Measurements from ENCODE around the gene MED26. TPM values are rescaled to one million over a fixed set of nuclear protein-coding genes. Genes with fewer than 3 reads are reported as not detected.

Gene MED26
- total RNA-seq, 1 experiment from 2014 or later: 15.6 TPM

DNA sequence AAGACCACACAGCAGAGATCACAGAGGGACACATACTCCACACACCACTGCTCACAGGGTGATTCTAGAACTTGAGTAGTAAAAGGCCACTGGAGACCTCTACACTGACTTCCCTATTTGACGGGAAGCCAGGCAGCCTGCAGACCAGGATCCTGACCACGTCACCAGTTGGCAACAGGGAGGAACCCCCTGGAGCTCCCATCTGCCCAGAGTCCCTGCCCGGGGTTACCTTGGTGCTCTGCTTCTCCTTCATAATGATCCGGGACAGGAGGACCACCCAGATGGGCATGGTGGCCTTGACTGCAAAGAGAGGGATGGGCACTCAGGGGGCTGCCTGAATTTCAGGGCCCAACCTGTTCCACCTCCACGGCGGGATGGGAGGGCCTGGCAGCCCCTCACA is 56.7 kb downstream of the MED26 start:
- TF ChIP-seq EZH2 (IDR thresholded peaks at IDR 0.05; ENCODE audit: borderline replicate concordance, low read depth, low read length, poor library complexity, severe bottlenecking): no peak
- TF ChIP-seq, protein P1, sequence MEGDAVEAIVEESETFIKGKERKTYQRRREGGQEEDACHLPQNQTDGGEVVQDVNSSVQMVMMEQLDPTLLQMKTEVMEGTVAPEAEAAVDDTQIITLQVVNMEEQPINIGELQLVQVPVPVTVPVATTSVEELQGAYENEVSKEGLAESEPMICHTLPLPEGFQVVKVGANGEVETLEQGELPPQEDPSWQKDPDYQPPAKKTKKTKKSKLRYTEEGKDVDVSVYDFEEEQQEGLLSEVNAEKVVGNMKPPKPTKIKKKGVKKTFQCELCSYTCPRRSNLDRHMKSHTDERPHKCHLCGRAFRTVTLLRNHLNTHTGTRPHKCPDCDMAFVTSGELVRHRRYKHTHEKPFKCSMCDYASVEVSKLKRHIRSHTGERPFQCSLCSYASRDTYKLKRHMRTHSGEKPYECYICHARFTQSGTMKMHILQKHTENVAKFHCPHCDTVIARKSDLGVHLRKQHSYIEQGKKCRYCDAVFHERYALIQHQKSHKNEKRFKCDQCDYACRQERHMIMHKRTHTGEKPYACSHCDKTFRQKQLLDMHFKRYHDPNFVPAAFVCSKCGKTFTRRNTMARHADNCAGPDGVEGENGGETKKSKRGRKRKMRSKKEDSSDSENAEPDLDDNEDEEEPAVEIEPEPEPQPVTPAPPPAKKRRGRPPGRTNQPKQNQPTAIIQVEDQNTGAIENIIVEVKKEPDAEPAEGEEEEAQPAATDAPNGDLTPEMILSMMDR (conservative IDR thresholded peaks at IDR 0.05; ENCODE audit: low read depth, low read length): no peak
- H3K4me1 ChIP-seq (ENCODE audit: insufficient read depth, low read length, poor library complexity, severe bottlenecking): peaks cover 10% of the 10 kb centered on the region
- no peaks in the 10 kb centered on the region for H3K27me3 ChIP-seq (replicated peaks; ENCODE audit: insufficient read depth, low read depth, low read length, poor library complexity)
- intact Hi-C loops (cut with micrococcal nuclease; ENCODE audit: unreplicated experiment): loop anchor here (5.0 kb wide), 1 partner anchor 56 kb away; the partner anchor contains the start of gene MED26
- peak; percentile 45 for DNase-seq (ENCODE audit: low spot score)
- no peaks in the 10 kb centered on the region for H3K9me3 ChIP-seq (ENCODE audit: low read depth, low read length, poor library complexity, severe bottlenecking)
- ChIA-PET POLR2A (ENCODE audit: low non-redundant PET) (no interaction called here), CTCF (no interaction called here)
- H3K4me3 ChIP-seq (ENCODE audit: low read depth, low read length, poor library complexity, severe bottlenecking): peak overlapping the region; percentile 86
- H3K27ac ChIP-seq (ENCODE audit: low read depth, low read length, poor library complexity, severe bottlenecking): peak overlapping the region; percentile 68
- no TSS peak for BruUV-seq (replicated peaks)
- peaks cover 46% of the 10 kb centered on the region for H3K36me3 ChIP-seq (ENCODE audit: insufficient read depth, low read length, poor library complexity, severe bottlenecking)

DNA sequence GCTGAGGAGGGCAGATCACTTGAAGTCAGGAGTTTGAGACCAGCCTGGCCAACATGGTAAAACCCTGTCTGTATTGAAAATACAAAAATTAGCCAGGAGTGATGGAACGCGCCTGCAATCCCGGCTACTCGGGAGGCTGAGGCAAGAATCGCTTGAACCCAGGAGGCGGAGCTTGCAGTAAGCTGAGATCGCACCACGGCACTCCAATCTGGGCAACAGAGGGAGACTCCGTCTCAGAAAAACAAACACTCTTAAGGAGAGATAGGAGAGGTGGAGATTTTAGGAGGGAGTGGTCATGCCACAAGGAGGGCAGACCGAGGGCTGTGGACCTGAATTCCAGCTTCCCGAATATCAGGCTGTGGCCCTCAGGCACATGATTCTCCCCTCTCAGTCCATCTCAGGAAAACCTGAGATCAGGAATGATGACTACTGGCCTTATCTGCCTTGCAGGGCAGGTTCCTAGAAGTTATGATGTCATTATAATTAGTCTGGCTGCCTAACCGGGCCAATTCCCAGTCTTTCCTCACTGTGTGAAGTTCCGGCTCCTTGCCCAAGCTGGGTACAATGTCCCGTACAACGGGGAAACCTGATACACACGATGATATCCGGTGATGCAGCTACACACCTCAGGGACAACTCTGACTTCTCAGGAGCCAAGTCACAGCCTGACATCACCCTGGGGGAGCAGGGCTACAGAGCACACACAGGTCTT is 58.2 kb downstream of the MED26 start:
- no peak for DNase-seq (ENCODE audit: low spot score)
- BruUV-seq (replicated peaks): no TSS peak
- peaks cover 10% of the 10 kb centered on the region for H3K4me1 ChIP-seq (ENCODE audit: insufficient read depth, low read length, poor library complexity, severe bottlenecking)
- POLR2A ChIA-PET (ENCODE audit: low non-redundant PET): no interaction called here
- peaks cover 40% of the 10 kb centered on the region for H3K36me3 ChIP-seq (ENCODE audit: insufficient read depth, low read length, poor library complexity, severe bottlenecking)
- H3K4me3 ChIP-seq (ENCODE audit: low read depth, low read length, poor library complexity, severe bottlenecking): no peak overlapping the region
- H3K27ac ChIP-seq (ENCODE audit: low read depth, low read length, poor library complexity, severe bottlenecking): no peak overlapping the region
- H3K27me3 ChIP-seq (replicated peaks; ENCODE audit: insufficient read depth, low read depth, low read length, poor library complexity): no peaks in the 10 kb centered on the region
- TF ChIP-seq EZH2 (IDR thresholded peaks at IDR 0.05; ENCODE audit: borderline replicate concordance, low read depth, low read length, poor library complexity, severe bottlenecking): no peak
- TF ChIP-seq, protein P1 (conservative IDR thresholded peaks at IDR 0.05; ENCODE audit: low read depth, low read length): no peak
- CTCF ChIA-PET: no interaction called here
- intact Hi-C loops (cut with micrococcal nuclease; ENCODE audit: unreplicated experiment): loop anchor here (5.0 kb wide), 1 partner anchor 58 kb away; the partner anchor contains the start of gene MED26
- no peaks in the 10 kb centered on the region for H3K9me3 ChIP-seq (ENCODE audit: low read depth, low read length, poor library complexity, severe bottlenecking)

DNA sequence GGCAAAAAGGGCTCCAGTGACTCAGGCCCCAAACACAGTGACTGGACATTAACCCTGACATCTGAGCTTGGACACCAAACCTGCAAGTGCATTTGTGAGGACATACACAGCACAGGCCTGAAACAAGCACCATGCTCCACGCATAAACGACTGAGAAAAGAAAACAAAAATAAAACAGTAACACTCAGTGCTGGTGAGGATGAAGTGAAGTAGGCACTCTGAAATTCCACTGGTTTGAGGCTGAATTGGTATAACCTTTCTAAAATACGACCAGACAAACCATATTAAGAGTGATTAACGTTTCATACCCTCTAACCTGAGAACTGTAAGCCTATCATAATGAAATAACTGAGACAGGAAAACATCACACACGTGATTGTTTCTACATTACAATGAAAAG is 61.3 kb downstream of the MED26 start:
- no TSS peak for BruUV-seq (replicated peaks)
- Histone ChIP-seq H3K4me1 (ENCODE audit: insufficient read depth, low read length, poor library complexity, severe bottlenecking) (peaks cover 6% of the 10 kb centered on the region), H3K27ac (ENCODE audit: low read depth, low read length, poor library complexity, severe bottlenecking) (no peak overlapping the region), H3K9me3 (ENCODE audit: low read depth, low read length, poor library complexity, severe bottlenecking) (no peaks in the 10 kb centered on the region), H3K27me3 (replicated peaks; ENCODE audit: insufficient read depth, low read depth, low read length, poor library complexity) (no peaks in the 10 kb centered on the region), H3K36me3 (ENCODE audit: insufficient read depth, low read length, poor library complexity, severe bottlenecking) (peaks cover 54% of the 10 kb centered on the region), H3K4me3 (ENCODE audit: low read depth, low read length, poor library complexity, severe bottlenecking) (no peak overlapping the region)
- DNase-seq (ENCODE audit: low spot score): no peak
- POLR2A ChIA-PET (ENCODE audit: low non-redundant PET): no interaction called here
- intact Hi-C loops (cut with micrococcal nuclease; ENCODE audit: unreplicated experiment): no loop called here
- CTCF ChIA-PET: no interaction called here
- TF ChIP-seq, protein P1 (conservative IDR thresholded peaks at IDR 0.05; ENCODE audit: low read depth, low read length): no peak
- TF ChIP-seq EZH2 (IDR thresholded peaks at IDR 0.05; ENCODE audit: borderline replicate concordance, low read depth, low read length, poor library complexity, severe bottlenecking): no peak

Data from A673 (cell line).